Stimulated activated CD8-positive, alpha-beta memory T cell treated with anti-CD3 and anti-CD28 coated beads, Interleukin-4, amount 100 ng/mL, for 4 hours (primary cell): ENCODE measurements around the gene VWF.
"Not testable (repeated sequence)": the region's sequence is repeated elsewhere in the genome, so short reads cannot be mapped to it uniquely, and the experiment has no call there.

Experiments
- DNase-seq, 2 donors: peaks; one replicate each; pipeline ENCODE4 v3.0.0-alpha.2; 2020; ENCODE audit warnings: low read depth in 2 of 2, low spot score in 1 of 2

Gene VWF

GRCh38 chr12:6124411-6125309 is at the start of gene VWF:
TSS of gene VWF (minus strand) at chr12:6124670. CDS start at chr12:6123196, 1,474 bp downstream.
- DNase-seq: no peak

- no peak for DNase-seq
Measured at GRCh38 chr12:6172862-6173261, 48.4 kb upstream of the VWF start.

GRCh38 chr12:6172086-6172485 is 47.6 kb upstream of the VWF start:
- no peak for DNase-seq

GRCh38 chr12:6171409-6172015 is 47.0 kb upstream of the VWF start:
- no peak for DNase-seq

- peak; percentile 28 to 55 for DNase-seq
Measured at GRCh38 chr12:6167327-6168280, 43.1 kb upstream of the VWF start.

GRCh38 chr12:6166808-6167207 is 42.3 kb upstream of the VWF start:
- no peak for DNase-seq

- DNase-seq: no peak
Measured at GRCh38 chr12:6165395-6165794, 40.9 kb upstream of the VWF start.

GRCh38 chr12:6163416-6164060 is 39.1 kb upstream of the VWF start:
- DNase-seq: no peak

GRCh38 chr12:6161124-6161882 is 36.8 kb upstream of the VWF start:
- DNase-seq: no peak

- DNase-seq: not testable (repeated sequence)
Measured at GRCh38 chr12:6160049-6160649, 35.7 kb upstream of the VWF start.

GRCh38 chr12:6159166-6160011 is 34.9 kb upstream of the VWF start:
- not testable (repeated sequence) for DNase-seq

- no peak for DNase-seq
Measured at GRCh38 chr12:6158749-6159148, 34.3 kb upstream of the VWF start.

GRCh38 chr12:6158255-6158654 is 33.8 kb upstream of the VWF start:
- no peak for DNase-seq

GRCh38 chr12:6157482-6157881 is 33.0 kb upstream of the VWF start:
- no peak for DNase-seq

GRCh38 chr12:6154730-6155459 is 30.4 kb upstream of the VWF start:
- DNase-seq: no peak

- not testable (repeated sequence) for DNase-seq
Measured at GRCh38 chr12:6148722-6149121, 24.3 kb upstream of the VWF start.

GRCh38 chr12:6148061-6148460 is 23.6 kb upstream of the VWF start:
- DNase-seq: no peak

GRCh38 chr12:6146951-6147350 is 22.5 kb upstream of the VWF start:
- no peak for DNase-seq
